ENCODE measurements around the gene PSMB5.

The PSMB5 gene

GRCh38 chr14:23034498-23035302, at the start of gene PSMB5:
TSS of gene PSMB5 (minus strand) at chr14:23034900. CDS start at chr14:23034881, 19 bp downstream.
- no peaks in the 10 kb centered on the region for H3K9me3 ChIP-seq (ENCODE audit: control insufficient read depth, insufficient read depth, low read depth, low read length)
- ChIA-PET POLR2A (interaction anchor here (0.7 to 1.5 kb wide), 5 partner anchors 10 to 40 kb away, joined by 3 to 9 read pairs (median 3); no protein-coding TSS in a partner anchor), CTCF (interaction anchor here (1.8 kb wide), 1 partner anchor 48 kb away, joined by 10 read pairs; no protein-coding TSS in a partner anchor)
- H3K4me3 ChIP-seq (ENCODE audit: low read depth, low read length), result peak within 1 kb of the TSS; percentile 68
- H3K36me3 ChIP-seq (ENCODE audit: control insufficient read depth in 2 of 2, insufficient read depth in 1 of 2, low read length in 2 of 2), result peaks cover 24 to 33% of the 10 kb centered on the region in 2 experiments
- H3K4me1 ChIP-seq (ENCODE audit: control insufficient read depth, insufficient read depth, low read length), result no peaks in the 10 kb centered on the region
- peak within 1 kb of the TSS; percentile 89 for H3K27ac ChIP-seq (ENCODE audit: extremely low read depth, low read depth, low read length)
- TF ChIP-seq ZNF518A (tag by site-specific recombination; conservative IDR thresholded peaks at IDR 0.05; ENCODE audit: low read depth) (peak; percentile 90), OSR2 (tag by site-specific recombination; IDR thresholded peaks at IDR 0.05) (0 out of 2 replicates have a peak, but pooled peaks have one; percentile 13), ZSCAN4 (tag by site-specific recombination; IDR thresholded peaks at IDR 0.05) (no peak), HOXA7 (CRISPR knock-in tag; IDR thresholded peaks at IDR 0.05; ENCODE audit: borderline replicate concordance) (no peak), HIC1 (tag by site-specific recombination; IDR thresholded peaks at IDR 0.05) (no peak; the same call in 1 of the 2 replicates), WT1 (tag by site-specific recombination; IDR thresholded peaks at IDR 0.05) (no peak), SCRT1 (tag by site-specific recombination; IDR thresholded peaks at IDR 0.05; ENCODE audit: borderline replicate concordance) (no peak), ZNF221 (tag by site-specific recombination; IDR thresholded peaks at IDR 0.05; ENCODE audit: borderline replicate concordance) (no peak), PRDM10 (tag by site-specific recombination; IDR thresholded peaks at IDR 0.05) (peak; percentile 94), ZNF561 (tag by site-specific recombination; IDR thresholded peaks at IDR 0.05; ENCODE audit: borderline replicate concordance) (peak; percentile 95), ZNF629 (tag by site-specific recombination; IDR thresholded peaks at IDR 0.05) (peak; percentile 98), HOXD13 (CRISPR knock-in tag; IDR thresholded peaks at IDR 0.05; ENCODE audit: borderline replicate concordance) (peak; percentile 98), ZNF175 (tag by site-specific recombination; IDR thresholded peaks at IDR 0.05) (no peak), ZNF660 (tag by site-specific recombination; IDR thresholded peaks at IDR 0.05) (no peak), ZNF830 (tag by site-specific recombination; IDR thresholded peaks at IDR 0.05; ENCODE audit: low read depth) (no peak), ZNF24 (tag by site-specific recombination; IDR thresholded peaks at IDR 0.05) (peak; percentile 33; the same call in 1 of the 2 replicates), ZNF692 (tag by site-specific recombination; IDR thresholded peaks at IDR 0.05) (no peak; the same call in 1 of the 2 replicates), ZNF280D (tag by site-specific recombination; IDR thresholded peaks at IDR 0.05) (no peak), SCRT2 (tag by site-specific recombination; IDR thresholded peaks at IDR 0.05) (peak; percentile 100)

Data from HEK293 (cell line).